Measurements from ENCODE around the gene MAVS.

DNA sequence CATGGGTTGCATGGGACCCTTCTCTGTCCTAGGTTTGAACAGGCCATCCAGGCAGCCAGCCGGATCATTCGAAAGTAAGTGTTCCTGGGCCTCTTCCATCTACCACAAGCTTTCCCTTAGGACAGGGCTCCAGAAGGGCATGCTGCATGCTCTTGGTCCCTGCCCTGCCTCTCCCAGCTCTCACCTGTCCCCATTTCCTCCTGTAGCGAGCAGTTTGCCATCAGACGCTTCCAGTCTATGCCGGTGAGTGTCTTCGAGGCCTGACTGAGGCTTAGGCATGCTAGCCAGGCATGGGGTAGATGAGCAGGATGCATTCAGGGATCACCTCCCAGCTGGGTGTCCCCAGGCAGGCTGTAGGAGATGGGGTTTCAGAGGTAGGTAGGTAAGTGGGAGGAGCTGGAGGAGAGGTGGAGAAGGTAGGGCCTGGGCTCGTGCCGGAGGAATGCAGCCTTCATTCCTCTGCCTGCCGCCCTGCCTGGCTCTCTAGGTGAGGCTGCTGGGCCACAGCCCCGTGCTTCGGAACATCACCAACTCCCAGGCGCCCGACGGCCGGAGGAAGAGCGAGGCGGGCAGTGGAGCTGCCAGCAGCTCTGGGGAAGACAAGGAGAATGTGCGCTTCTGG, 46.3 kb upstream of the MAVS start:
- TF ChIP-seq, protein P1, sequence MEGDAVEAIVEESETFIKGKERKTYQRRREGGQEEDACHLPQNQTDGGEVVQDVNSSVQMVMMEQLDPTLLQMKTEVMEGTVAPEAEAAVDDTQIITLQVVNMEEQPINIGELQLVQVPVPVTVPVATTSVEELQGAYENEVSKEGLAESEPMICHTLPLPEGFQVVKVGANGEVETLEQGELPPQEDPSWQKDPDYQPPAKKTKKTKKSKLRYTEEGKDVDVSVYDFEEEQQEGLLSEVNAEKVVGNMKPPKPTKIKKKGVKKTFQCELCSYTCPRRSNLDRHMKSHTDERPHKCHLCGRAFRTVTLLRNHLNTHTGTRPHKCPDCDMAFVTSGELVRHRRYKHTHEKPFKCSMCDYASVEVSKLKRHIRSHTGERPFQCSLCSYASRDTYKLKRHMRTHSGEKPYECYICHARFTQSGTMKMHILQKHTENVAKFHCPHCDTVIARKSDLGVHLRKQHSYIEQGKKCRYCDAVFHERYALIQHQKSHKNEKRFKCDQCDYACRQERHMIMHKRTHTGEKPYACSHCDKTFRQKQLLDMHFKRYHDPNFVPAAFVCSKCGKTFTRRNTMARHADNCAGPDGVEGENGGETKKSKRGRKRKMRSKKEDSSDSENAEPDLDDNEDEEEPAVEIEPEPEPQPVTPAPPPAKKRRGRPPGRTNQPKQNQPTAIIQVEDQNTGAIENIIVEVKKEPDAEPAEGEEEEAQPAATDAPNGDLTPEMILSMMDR (conservative IDR thresholded peaks at IDR 0.05; ENCODE audit: low read depth, low read length), result no peak
- no peak for TF ChIP-seq EZH2 (IDR thresholded peaks at IDR 0.05; ENCODE audit: low read length, unreplicated experiment)
- TF ChIP-seq EZH2phosphoT487 (IDR thresholded peaks at IDR 0.05; ENCODE audit: borderline replicate concordance, low read length), result no peak
